GM10847 (cell line): ENCODE measurements around the gene KCNK17.

ENCODE experiments used
- POLR2A ChIP-seq: IDR thresholded peaks from 2 replicates; pipeline ENCODE4 v1.6.1; 2011; ENCODE audit not compliant: insufficient read length; ENCODE audit errors: extremely low read depth

The KCNK17 gene, protein sequence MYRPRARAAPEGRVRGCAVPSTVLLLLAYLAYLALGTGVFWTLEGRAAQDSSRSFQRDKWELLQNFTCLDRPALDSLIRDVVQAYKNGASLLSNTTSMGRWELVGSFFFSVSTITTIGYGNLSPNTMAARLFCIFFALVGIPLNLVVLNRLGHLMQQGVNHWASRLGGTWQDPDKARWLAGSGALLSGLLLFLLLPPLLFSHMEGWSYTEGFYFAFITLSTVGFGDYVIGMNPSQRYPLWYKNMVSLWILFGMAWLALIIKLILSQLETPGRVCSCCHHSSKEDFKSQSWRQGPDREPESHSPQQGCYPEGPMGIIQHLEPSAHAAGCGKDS

DNA sequence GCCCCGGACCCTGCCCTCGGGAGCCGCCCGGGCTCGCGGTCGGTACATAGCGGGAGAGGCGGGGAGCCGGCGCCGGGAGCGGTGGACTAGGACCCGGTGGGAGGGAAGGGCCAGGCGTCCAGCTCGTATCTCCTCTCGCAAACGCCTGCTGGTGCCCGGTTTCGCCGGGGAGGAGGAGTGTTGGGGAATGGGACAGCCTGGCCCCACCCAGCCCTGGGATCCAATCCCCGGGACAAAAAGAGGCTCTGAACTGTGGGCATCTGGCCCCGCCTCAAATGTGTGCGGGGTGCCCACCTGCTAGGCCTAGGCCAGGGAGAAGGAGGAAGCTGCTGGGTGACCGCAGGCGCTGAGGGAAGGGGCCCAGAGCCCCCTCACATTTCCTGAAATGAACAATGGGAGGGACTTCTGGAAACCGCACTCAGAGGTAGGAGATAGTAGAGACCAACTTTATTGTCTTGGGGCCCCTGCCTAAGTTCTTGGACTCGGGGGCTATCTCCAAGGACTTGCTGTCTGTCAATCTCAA is at the start of gene KCNK17:
Gene KCNK17, minus strand, starts transcription at position 147 of the 523 bp plus-strand sequence. Its CDS starts 99 bp downstream, at position 48.
- no peak for TF ChIP-seq POLR2A

GRCh38 chr6:39363280-39363679 is 49.1 kb upstream of the KCNK17 start:
- no peak for TF ChIP-seq POLR2A

DNA sequence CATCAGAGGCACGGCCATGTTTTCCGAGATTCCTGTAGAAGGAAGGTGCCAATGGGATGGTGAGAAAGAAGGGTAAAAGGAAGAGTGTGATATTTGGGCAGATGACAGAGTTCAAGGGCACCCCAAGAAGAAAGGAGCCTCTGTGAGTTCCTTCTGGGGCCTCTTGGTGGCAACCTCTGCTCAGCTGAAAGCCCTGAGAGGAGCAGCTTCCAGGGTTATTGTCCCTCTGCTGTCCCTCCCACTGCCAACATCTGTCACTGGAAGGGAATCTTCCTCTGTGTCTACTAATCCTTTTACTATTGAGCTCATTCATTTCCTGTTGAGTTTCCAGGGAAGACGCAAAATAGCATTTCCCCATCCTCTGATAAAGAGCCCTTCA is 48.3 kb upstream of the KCNK17 start:
- TF ChIP-seq POLR2A, result no peak

DNA sequence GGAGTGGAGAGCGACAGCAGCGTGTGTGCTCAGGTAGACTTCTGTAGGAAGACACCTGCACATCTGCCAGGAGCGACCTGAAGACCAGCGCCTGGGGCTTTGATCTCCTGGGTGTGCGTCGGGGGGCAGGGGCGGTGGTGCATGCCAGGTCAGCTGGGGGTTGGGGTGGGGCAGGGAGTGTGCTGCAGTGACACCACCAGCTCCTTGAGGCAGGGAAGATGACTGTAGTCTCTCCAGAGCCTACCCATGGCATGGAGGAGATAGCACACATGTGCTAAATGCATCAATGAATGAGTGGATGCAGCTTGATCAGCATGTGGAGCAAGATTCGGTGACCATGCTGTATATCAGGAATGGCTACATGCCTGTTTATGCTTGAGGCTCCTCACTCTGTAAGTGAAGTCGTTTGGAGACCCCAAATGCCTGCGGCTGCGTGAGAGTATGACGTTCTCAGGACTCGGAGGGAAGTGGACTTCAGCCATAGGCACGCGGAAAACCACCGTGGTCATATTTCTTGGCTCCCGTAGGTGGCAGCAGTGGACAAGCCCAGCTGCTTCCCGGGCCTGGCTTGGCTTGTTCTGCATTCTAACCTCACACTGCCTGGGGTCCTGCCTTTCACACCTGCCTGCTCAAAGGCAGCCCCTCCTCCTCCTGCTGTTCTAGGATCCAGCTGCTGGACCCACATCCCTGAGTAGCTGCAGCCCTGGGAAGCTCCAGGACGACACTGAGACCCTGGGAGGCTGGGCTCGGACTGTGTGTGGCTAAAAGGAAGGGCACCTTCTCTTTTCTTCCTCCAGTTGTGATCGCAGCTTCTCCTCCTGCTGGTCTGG is 47.7 kb upstream of the KCNK17 start:
- no peak for TF ChIP-seq POLR2A

DNA sequence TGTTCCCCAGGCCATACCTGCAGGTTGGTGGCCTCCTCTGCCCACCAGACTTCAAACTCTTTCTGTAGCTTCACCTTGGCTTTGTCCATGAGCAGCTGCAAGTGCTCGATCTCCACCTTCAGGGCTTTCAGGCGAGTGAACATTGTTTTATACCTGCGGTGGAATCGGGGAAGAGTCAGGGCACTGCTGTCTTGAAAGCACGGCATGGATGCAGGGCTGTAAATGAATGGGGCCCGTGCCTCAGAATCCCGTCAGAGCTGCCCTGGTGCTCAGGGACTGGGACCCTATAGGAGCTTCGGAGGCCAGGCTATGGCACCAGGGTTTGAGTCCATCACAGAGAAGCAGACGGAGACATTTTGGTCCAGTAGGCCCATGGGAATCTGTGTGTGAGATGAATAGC is 46.2 kb upstream of the KCNK17 start:
- TF ChIP-seq POLR2A, result no peak

- TF ChIP-seq POLR2A, result no peak
These were observed 43.9 kb upstream of the KCNK17 start for GRCh38 chr6:39357998-39358686.

GRCh38 chr6:39353698-39354315 is 39.6 kb upstream of the KCNK17 start:
- TF ChIP-seq POLR2A, result no peak

DNA sequence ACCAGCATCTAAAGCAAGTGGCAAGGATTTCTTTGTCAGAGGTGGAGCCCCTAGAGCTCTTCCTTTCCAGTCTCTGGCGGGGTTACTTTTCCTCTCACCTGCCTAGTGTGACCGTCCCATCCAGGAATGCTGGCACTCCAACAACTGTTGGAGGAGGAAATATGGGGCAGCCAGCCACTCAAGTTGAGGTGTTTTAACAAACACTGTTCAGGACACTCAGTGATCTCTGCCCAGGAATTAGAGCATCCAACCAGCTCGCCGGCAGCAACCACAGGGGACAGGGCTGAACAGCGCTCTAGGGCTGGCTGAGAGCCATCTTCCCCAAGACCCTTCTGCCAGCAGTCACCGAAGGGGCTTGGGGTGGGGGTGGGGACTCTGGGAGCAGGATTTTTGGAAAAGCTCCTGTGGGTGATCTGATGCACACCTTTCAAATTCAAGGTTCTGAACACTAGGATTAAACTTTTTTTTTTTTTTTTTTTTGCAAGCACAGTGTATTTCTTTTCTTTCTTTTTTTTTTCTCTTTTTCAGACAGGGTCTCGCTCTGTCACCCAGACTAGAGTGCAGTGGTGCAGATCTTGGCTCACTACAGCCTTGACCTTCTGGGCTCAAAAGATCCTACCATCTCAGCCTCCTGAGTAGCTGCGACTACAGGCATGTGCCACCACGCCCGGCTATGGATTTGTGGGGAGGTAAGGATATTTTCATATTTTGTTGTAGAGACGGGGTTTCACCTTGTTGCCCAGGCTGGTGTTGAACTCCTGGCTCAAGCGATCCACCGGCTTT is 36.7 kb upstream of the KCNK17 start:
- no peak for TF ChIP-seq POLR2A

DNA sequence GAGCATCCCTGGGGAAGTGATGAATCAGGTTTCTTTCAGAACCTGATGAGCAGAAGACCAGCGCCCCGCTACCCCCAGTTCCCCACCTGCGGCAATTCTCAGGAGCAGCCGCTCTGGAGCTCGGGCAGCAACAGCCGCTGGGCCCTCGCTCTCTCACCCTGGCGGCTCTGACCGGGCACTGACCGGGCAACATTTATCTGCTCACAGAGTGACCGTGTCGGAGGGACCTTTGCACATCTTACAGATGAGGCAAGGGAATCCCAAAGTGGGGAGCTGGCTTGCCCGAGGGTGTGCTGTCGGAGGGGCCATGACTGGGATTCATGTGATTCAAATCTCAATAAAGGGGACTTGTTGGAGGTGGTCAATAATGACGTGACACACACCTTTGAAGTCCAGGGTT is 34.5 kb upstream of the KCNK17 start:
- no peak for TF ChIP-seq POLR2A

GRCh38 chr6:39347906-39348585 is 33.8 kb upstream of the KCNK17 start:
- no peak for TF ChIP-seq POLR2A

DNA sequence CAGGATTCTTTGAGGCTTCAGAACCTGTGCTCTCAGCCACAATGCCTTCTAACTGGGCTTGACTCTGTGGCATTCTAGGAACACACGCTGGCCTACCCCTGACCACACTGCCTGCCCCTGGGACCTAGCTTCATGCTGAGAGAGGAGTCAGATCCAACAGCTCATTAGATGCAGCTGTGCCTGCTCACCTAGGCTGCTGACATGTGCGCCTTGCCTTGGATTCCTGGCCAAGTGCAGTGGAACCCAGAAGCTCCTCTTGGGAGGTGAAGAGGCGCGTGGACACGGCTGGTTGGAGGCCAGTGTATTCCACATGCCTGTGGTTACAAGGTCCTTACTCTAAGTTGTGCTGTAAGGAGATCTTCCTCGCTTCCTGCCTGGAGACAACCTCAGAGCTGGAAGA is 33.0 kb upstream of the KCNK17 start:
- no peak for TF ChIP-seq POLR2A

GRCh38 chr6:39344821-39345280 is 30.6 kb upstream of the KCNK17 start:
- no peak for TF ChIP-seq POLR2A

DNA sequence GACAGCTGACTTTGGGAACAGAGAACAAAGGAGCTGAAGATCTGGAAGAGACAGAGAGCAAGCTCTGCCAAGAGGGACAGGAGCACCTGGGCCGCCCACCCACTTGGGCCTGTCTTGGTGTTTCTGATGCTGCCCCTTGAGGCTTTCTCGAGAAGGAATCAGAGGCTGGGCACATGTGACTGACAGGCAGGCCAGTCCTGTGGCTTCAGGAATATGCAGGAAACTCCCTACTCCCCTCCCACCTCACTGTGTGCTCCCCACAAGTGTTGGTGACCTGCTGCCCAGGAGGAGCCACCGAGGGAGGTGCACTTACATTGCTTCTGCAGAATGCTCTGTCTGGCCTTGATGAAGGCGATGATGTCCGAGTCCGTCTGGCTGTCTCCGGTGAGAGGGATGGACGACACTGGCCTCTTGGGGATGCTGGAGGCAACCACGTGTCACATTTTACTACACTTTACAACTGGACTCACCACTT is 29.2 kb upstream of the KCNK17 start:
- no peak for TF ChIP-seq POLR2A
